Dedifferentiated amniotic fluid mesenchymal stem cell (primary cell): Measurements from ENCODE around the gene NDC80.

ENCODE experiments used
- DNase-seq: peaks from one replicate; pipeline ENCODE4 v3.0.0-alpha.2; 2016; ENCODE audit errors: extremely low spot score

NDC80 gene

GRCh38 chr18:2559249-2559648, 12.1 kb upstream of the NDC80 start:
- DNase-seq, result no peak

GRCh38 chr18:2564373-2564772, 7.0 kb upstream of the NDC80 start:
- DNase-seq, result no peak

- no peak for DNase-seq
Observed at GRCh38 chr18:2568129-2568528, 3.2 kb upstream of the NDC80 start.

- no peak for DNase-seq
Observed at GRCh38 chr18:2568605-2569004, 2.8 kb upstream of the NDC80 start.

GRCh38 chr18:2569338-2570207, 1.8 kb upstream of the NDC80 start:
- DNase-seq, result no peak

GRCh38 chr18:2570772-2571199, 571 bp upstream of the NDC80 start:
- DNase-seq, result peak; percentile 51

- DNase-seq, result no peak
Observed at GRCh38 chr18:2572171-2572569, 813 bp downstream of the NDC80 start.

- DNase-seq, result no peak
Observed at GRCh38 chr18:2572892-2573291, 1.5 kb downstream of the NDC80 start.

- no peak for DNase-seq
Observed at GRCh38 chr18:2573408-2573807, 2.1 kb downstream of the NDC80 start.

- no peak for DNase-seq
Observed at GRCh38 chr18:2587788-2588187, 16.4 kb downstream of the NDC80 start.

- DNase-seq, result no peak
Observed at GRCh38 chr18:2588666-2589344, 17.4 kb downstream of the NDC80 start.

- DNase-seq, result no peak
Observed at GRCh38 chr18:2589345-2590068, 18.1 kb downstream of the NDC80 start.

GRCh38 chr18:2590303-2590702, 18.9 kb downstream of the NDC80 start:
- DNase-seq, result no peak

- no peak for DNase-seq
Observed at GRCh38 chr18:2597639-2598038, 26.3 kb downstream of the NDC80 start.

GRCh38 chr18:2602844-2603243, 31.5 kb downstream of the NDC80 start:
- no peak for DNase-seq

- DNase-seq, result no peak
Observed at GRCh38 chr18:2606335-2606734, 35.0 kb downstream of the NDC80 start.

GRCh38 chr18:2609604-2610003, 38.2 kb downstream of the NDC80 start:
- no peak for DNase-seq

- no peak for DNase-seq
Observed at GRCh38 chr18:2610549-2610948, 39.2 kb downstream of the NDC80 start.

GRCh38 chr18:2612996-2613395, 41.6 kb downstream of the NDC80 start:
- no peak for DNase-seq

- no peak for DNase-seq
Observed at GRCh38 chr18:2617401-2617998, 46.1 kb downstream of the NDC80 start.

GRCh38 chr18:2618009-2618408, 46.7 kb downstream of the NDC80 start:
- DNase-seq, result no peak

- DNase-seq, result no peak
Observed at GRCh38 chr18:2625217-2625616, 53.9 kb downstream of the NDC80 start.
